ENCODE data around the gene SNX32. TPM values are rescaled to one million over a fixed set of nuclear protein-coding genes. Genes with fewer than 3 reads are reported as not detected.

Gene SNX32
- total and polyA plus RNA-seq, 2 of the 13 experiments (the other 11 are each of a cell fraction or from before 2014, with no cell fraction given), result 0.09 to 0.34 TPM

GRCh38 chr11:65789230-65790103 is 44.3 kb upstream of the SNX32 start:
- Histone ChIP-seq H3K79me2 (ENCODE audit: insufficient read depth, low read length) (no peaks in the 10 kb centered on the region), H3K36me3 (replicated peaks in 1 of 2; ENCODE audit: control insufficient read depth in 1 of 2, insufficient read depth in 2 of 2, low read length in 2 of 2) (no peaks in the 10 kb centered on the region), H3K27me3 (ENCODE audit: control insufficient read depth in 1 of 2, insufficient read depth in 2 of 2, low read length in 2 of 2) (peaks cover 33 to 88% of the 10 kb centered on the region in 2 experiments), H3K4me3 (replicated peaks in 1 of 3; ENCODE audit: insufficient read depth in 1 of 3, low read depth in 2 of 3, low read length in 3 of 3) (no peak overlapping the region), H4K20me1 (ENCODE audit: insufficient read depth, low read length) (no peaks in the 10 kb centered on the region), H3K27ac (ENCODE audit: extremely low read length, insufficient read depth, low read length) (no peak overlapping the region), H3K9me3 (ENCODE audit: low read length) (no peaks in the 10 kb centered on the region), H3K9ac (ENCODE audit: insufficient read depth, low read depth, low read length) (no peak overlapping the region), H3K4me2 (ENCODE audit: low read depth, low read length) (no peak overlapping the region), H3K4me1 (ENCODE audit: insufficient read depth, low read length) (peaks cover 50% of the 10 kb centered on the region), H2AFZ (ENCODE audit: low read length) (no peak overlapping the region)
- CTCF ChIA-PET (ENCODE audit: low intra/inter-chr PET ratio, low total read pairs), result no interaction called here
- 38% methylated on average over 13 of the region's 14 CpGs for WGBS (ENCODE audit: low lambda C conversion rate)
- in situ Hi-C loops (cut with HindIII; ENCODE audit: extremely low pct_ligation_motif_present, low pct_unique_long_range_greater_than_20kb), result no loop called here
- POLR2A ChIA-PET, result interaction anchor here (1.1 to 1.3 kb wide), 2 partner anchors 13 to 69 kb away, joined by 3 read pairs; partner anchors contain the start of gene CFL1
- BruUV-seq (replicated peaks), result no TSS peak
- intact Hi-C loops (cut with micrococcal nuclease; ENCODE audit: unreplicated experiment), result no loop called here
- no peak for TF ChIP-seq ZSCAN9 (CRISPR knock-in tag; IDR thresholded peaks at IDR 0.05; ENCODE audit: borderline replicate concordance)
- TF ChIP-seq POLR2A (IDR thresholded peaks at IDR 0.05; ENCODE audit: insufficient read depth in 1 of 2, low read depth in 2 of 2, low read length in 2 of 2), result no peak
- TF ChIP-seq ZFP36L2 (CRISPR knock-in tag; IDR thresholded peaks at IDR 0.05), result no peak
- no peak for TF ChIP-seq JUND (CRISPR knock-in tag; IDR thresholded peaks at IDR 0.05)
- no peak for TF ChIP-seq ZNF335 (CRISPR knock-in tag; IDR thresholded peaks at IDR 0.05)
- TF ChIP-seq SIX1 (CRISPR knock-in tag; IDR thresholded peaks at IDR 0.05; ENCODE audit: borderline replicate concordance), result no peak
- no peak for TF ChIP-seq GFI1 (CRISPR knock-in tag; IDR thresholded peaks at IDR 0.05; ENCODE audit: borderline replicate concordance)
- no peak for ATAC-seq
- FAIRE-seq, result no peak
- DNase-seq (ENCODE audit: low spot score), result no peak

GRCh38 chr11:65790104-65790901 is 43.5 kb upstream of the SNX32 start:
- in situ Hi-C loops (cut with HindIII; ENCODE audit: extremely low pct_ligation_motif_present, low pct_unique_long_range_greater_than_20kb), result no loop called here
- Histone ChIP-seq H3K36me3 (replicated peaks in 1 of 2; ENCODE audit: control insufficient read depth in 1 of 2, insufficient read depth in 2 of 2, low read length in 2 of 2) (no peaks in the 10 kb centered on the region), H2AFZ (ENCODE audit: low read length) (no peak overlapping the region), H3K9ac (ENCODE audit: insufficient read depth, low read depth, low read length) (no peak overlapping the region), H4K20me1 (ENCODE audit: insufficient read depth, low read length) (no peaks in the 10 kb centered on the region), H3K27ac (ENCODE audit: extremely low read length, insufficient read depth, low read length) (no peak overlapping the region), H3K9me3 (ENCODE audit: low read length) (no peaks in the 10 kb centered on the region), H3K4me1 (ENCODE audit: insufficient read depth, low read length) (peaks cover 53% of the 10 kb centered on the region), H3K4me2 (ENCODE audit: low read depth, low read length) (no peak overlapping the region), H3K27me3 (ENCODE audit: control insufficient read depth in 1 of 2, insufficient read depth in 2 of 2, low read length in 2 of 2) (peaks cover 32 to 90% of the 10 kb centered on the region in 2 experiments), H3K4me3 (replicated peaks in 1 of 3; ENCODE audit: insufficient read depth in 1 of 3, low read depth in 2 of 3, low read length in 3 of 3) (no peak overlapping the region), H3K79me2 (ENCODE audit: insufficient read depth, low read length) (no peaks in the 10 kb centered on the region)
- 37% methylated on average over 9 of the region's 13 CpGs for WGBS (ENCODE audit: low lambda C conversion rate)
- ATAC-seq (peak; percentile 59), FAIRE-seq (no peak), DNase-seq (ENCODE audit: low spot score) (no peak)
- intact Hi-C loops (cut with micrococcal nuclease; ENCODE audit: unreplicated experiment), result no loop called here
- CTCF ChIA-PET (ENCODE audit: low intra/inter-chr PET ratio, low total read pairs), result no interaction called here
- POLR2A ChIA-PET, result no interaction called here
- BruUV-seq (replicated peaks), result no TSS peak
- no peak for TF ChIP-seq THRA (CRISPR knock-in tag; IDR thresholded peaks at IDR 0.05; ENCODE audit: borderline replicate concordance)
